Gastrocnemius medialis (tissue), 4 donors: ENCODE measurements around the gene PCSK5.

Source experiments
- POLR2A ChIP-seq, 2 donors: fragments of 450-650 bp; IDR thresholded peaks; one replicate each; pipeline ENCODE4 v1.6.1; 2017; ENCODE audit warnings: antibody characterized with exemption in 2 of 2, mild to moderate bottlenecking in 2 of 2, moderate library complexity in 2 of 2
- TF ChIP-seq, protein P1 (sequence below), 5 experiments: fragments of 450-650 bp in 3 of 5; fragments of 200-600 bp in 2 of 5; sonication (generic) in 2 of 5; IDR thresholded peaks in 4 of 5; conservative IDR thresholded peaks in 1 of 5; 1 replicate in 4 of 5; 2 replicates in 1 of 5; pipeline ENCODE4 v1.5.1; 2016 to 2019; ENCODE audit warnings: antibody characterized with exemption in 5 of 5, mild to moderate bottlenecking in 3 of 5, moderate library complexity in 3 of 5

- TF ChIP-seq, protein P1, sequence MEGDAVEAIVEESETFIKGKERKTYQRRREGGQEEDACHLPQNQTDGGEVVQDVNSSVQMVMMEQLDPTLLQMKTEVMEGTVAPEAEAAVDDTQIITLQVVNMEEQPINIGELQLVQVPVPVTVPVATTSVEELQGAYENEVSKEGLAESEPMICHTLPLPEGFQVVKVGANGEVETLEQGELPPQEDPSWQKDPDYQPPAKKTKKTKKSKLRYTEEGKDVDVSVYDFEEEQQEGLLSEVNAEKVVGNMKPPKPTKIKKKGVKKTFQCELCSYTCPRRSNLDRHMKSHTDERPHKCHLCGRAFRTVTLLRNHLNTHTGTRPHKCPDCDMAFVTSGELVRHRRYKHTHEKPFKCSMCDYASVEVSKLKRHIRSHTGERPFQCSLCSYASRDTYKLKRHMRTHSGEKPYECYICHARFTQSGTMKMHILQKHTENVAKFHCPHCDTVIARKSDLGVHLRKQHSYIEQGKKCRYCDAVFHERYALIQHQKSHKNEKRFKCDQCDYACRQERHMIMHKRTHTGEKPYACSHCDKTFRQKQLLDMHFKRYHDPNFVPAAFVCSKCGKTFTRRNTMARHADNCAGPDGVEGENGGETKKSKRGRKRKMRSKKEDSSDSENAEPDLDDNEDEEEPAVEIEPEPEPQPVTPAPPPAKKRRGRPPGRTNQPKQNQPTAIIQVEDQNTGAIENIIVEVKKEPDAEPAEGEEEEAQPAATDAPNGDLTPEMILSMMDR (IDR thresholded peaks at IDR 0.05 in 4 of 5, conservative IDR thresholded peaks at IDR 0.05 in 1 of 5): no peak
- TF ChIP-seq POLR2A (IDR thresholded peaks at IDR 0.05): no peak
Observed at GRCh38 chr9:76013809-76014208, 123.3 kb downstream of the PCSK5 start.
